Astrocyte (in vitro differentiated cells and primary cell): ENCODE data around the gene PCDHGB6. TPM values are rescaled to one million over a fixed set of nuclear protein-coding genes. Genes with fewer than 3 reads are reported as not detected.

Experiments
- DNase-seq: peaks from one replicate; pipeline ENCODE4 v3.0.0-alpha.2; 2010; ENCODE audit warnings: low read depth
- FAIRE-seq: peaks from 2 replicates; lab custom pipeline; 2011; peaks lifted over from hg19 to GRCh38; lab: Jason Lieb, UNC
- H2AFZ ChIP-seq: 2 replicates; pipeline ENCODE4 v1.6.0; 2012; ENCODE audit warnings: low read depth, low read length, inconsistent platforms
- H3K27ac ChIP-seq: 2 replicates; pipeline ENCODE4 v1.5.1; 2011; ENCODE audit warnings: low read depth, low read length, inconsistent platforms
- H3K27me3 ChIP-seq: 2 replicates; pipeline ENCODE4 v1.6.0; 2011; ENCODE audit warnings: low read length, inconsistent platforms; ENCODE audit not compliant: insufficient read depth
- H3K36me3 ChIP-seq: 2 replicates; pipeline ENCODE4 v1.5.1; 2011; ENCODE audit warnings: low read length, inconsistent platforms; ENCODE audit not compliant: insufficient read depth
- H3K4me1 ChIP-seq: 2 replicates; pipeline ENCODE4 v1.5.1; 2011; ENCODE audit warnings: low read length, inconsistent platforms; ENCODE audit not compliant: insufficient read depth
- H3K4me2 ChIP-seq: 2 replicates; pipeline ENCODE4 v1.6.0; 2012; ENCODE audit warnings: low read length, inconsistent platforms
- H3K4me3 ChIP-seq: 2 replicates; pipeline ENCODE4 v1.5.1; 2011; ENCODE audit warnings: low read depth, mild to moderate bottlenecking, low read length, inconsistent platforms; ENCODE audit not compliant: insufficient read depth
- H3K79me2 ChIP-seq: 2 replicates; pipeline ENCODE4 v1.6.0; 2012; ENCODE audit warnings: mild to moderate bottlenecking, low read length, inconsistent platforms; ENCODE audit not compliant: insufficient read depth
- H3K9ac ChIP-seq: 2 replicates; pipeline ENCODE4 v1.6.0; 2012; ENCODE audit warnings: mild to moderate bottlenecking, low read length, inconsistent platforms
- H3K9me3 ChIP-seq: 2 replicates; pipeline ENCODE4 v1.5.1; 2012; ENCODE audit warnings: low read depth, mild to moderate bottlenecking, low read length, inconsistent platforms; ENCODE audit not compliant: insufficient read depth
- H4K20me1 ChIP-seq: 2 replicates; pipeline ENCODE4 v1.6.0; 2012; ENCODE audit warnings: low read length, inconsistent platforms; ENCODE audit not compliant: insufficient read depth
- H3K27ac Mint-ChIP-seq: one replicate; pipeline ENCODE4 v1.8.0; 2021; ENCODE audit warnings: mild to moderate bottlenecking, mixed read lengths; ENCODE audit not compliant: unreplicated experiment
- H3K27me3 Mint-ChIP-seq: one replicate; pipeline ENCODE4 v1.8.0; 2021; ENCODE audit warnings: low read depth, mixed read lengths; ENCODE audit not compliant: unreplicated experiment
- H3K36me3 Mint-ChIP-seq: one replicate; pipeline ENCODE4 v1.8.0; 2021; ENCODE audit warnings: low read depth, mixed read lengths; ENCODE audit not compliant: unreplicated experiment
- H3K4me1 Mint-ChIP-seq: one replicate; pipeline ENCODE4 v1.8.0; 2021; ENCODE audit warnings: low read depth, mixed read lengths; ENCODE audit not compliant: unreplicated experiment
- H3K4me3 Mint-ChIP-seq: one replicate; pipeline ENCODE4 v1.8.0; 2021; ENCODE audit warnings: mild to moderate bottlenecking, moderate library complexity, mixed read lengths; ENCODE audit not compliant: unreplicated experiment
- H3K9me3 Mint-ChIP-seq: one replicate; pipeline ENCODE4 v1.8.0; 2021; ENCODE audit warnings: mild to moderate bottlenecking, mixed read lengths; ENCODE audit not compliant: unreplicated experiment
- CTCF ChIP-seq: IDR thresholded peaks from 2 replicates; pipeline ENCODE4 v1.5.1; 2011; ENCODE audit warnings: low read depth, mild to moderate bottlenecking, inconsistent platforms, low read length, moderate library complexity; ENCODE audit not compliant: insufficient read depth
- EZH2 ChIP-seq: IDR thresholded peaks from 2 replicates; pipeline ENCODE4 v1.6.1; 2012; ENCODE audit warnings: mild to moderate bottlenecking, low read length, inconsistent platforms; ENCODE audit not compliant: insufficient read depth
- total RNA-seq: library from RNA; stranded (reverse); gene quantifications from 2 replicates; pipeline ENCODE4 v1.2.1, GENCODE V29; 2021

Gene PCDHGB6
- total RNA-seq, 1 donor from 2014 or later: 18.4 TPM

- TF ChIP-seq CTCF (no peak), EZH2 (no peak)
- no peaks in the 10 kb centered on the region for H3K4me1 ChIP-seq
- Mint-ChIP-seq H3K27ac (no peak overlapping the region), H3K4me3 (no peak overlapping the region), H3K36me3 (peaks cover 9% of the 10 kb centered on the region), H3K4me1 (no peaks in the 10 kb centered on the region), H3K9me3 (peaks cover 20% of the 10 kb centered on the region), H3K27me3 (no peaks in the 10 kb centered on the region)
- H3K27ac ChIP-seq: no peak overlapping the region
- no peak for FAIRE-seq
- H3K9ac ChIP-seq: no peak overlapping the region
- H4K20me1 ChIP-seq: no peaks in the 10 kb centered on the region
- no peaks in the 10 kb centered on the region for H3K79me2 ChIP-seq
- no peak for DNase-seq
- no peak overlapping the region for H2AFZ ChIP-seq
- no peak overlapping the region for H3K4me2 ChIP-seq
- H3K36me3 ChIP-seq: no peaks in the 10 kb centered on the region
- peaks cover 18% of the 10 kb centered on the region for H3K27me3 ChIP-seq
- H3K4me3 ChIP-seq: no peak overlapping the region
- peaks cover 52% of the 10 kb centered on the region for H3K9me3 ChIP-seq
Measured at GRCh38 chr5:141366016-141366896, 41.6 kb upstream of the PCDHGB6 start.

GRCh38 chr5:141369994-141370848 lies 37.6 kb upstream of the PCDHGB6 start, which contains the start of gene PCDHGB3:
PCDHGB3 (plus strand) TSS chr5:141370242; CDS start chr5:141370395, 153 bp downstream.
- H3K4me1 Mint-ChIP-seq: no peaks in the 10 kb centered on the region
- TF ChIP-seq CTCF (peak; percentile 38), EZH2 (no peak)
- no peak within 1 kb of the TSS for H3K27ac Mint-ChIP-seq
- H3K36me3 Mint-ChIP-seq: peaks cover 5% of the 10 kb centered on the region
- Histone ChIP-seq H3K9me3 (peaks cover 56% of the 10 kb centered on the region), H3K4me1 (no peaks in the 10 kb centered on the region), H2AFZ (peak within 1 kb of the TSS; percentile 63), H3K36me3 (no peaks in the 10 kb centered on the region), H3K9ac (peak within 1 kb of the TSS; percentile 62), H3K4me2 (peak within 1 kb of the TSS; percentile 81), H4K20me1 (no peaks in the 10 kb centered on the region), H3K4me3 (peak within 1 kb of the TSS; percentile 51), H3K79me2 (no peaks in the 10 kb centered on the region), H3K27ac (no peak within 1 kb of the TSS), H3K27me3 (peaks cover 2% of the 10 kb centered on the region)
- no peak within 1 kb of the TSS for H3K4me3 Mint-ChIP-seq
- no peaks in the 10 kb centered on the region for H3K27me3 Mint-ChIP-seq
- FAIRE-seq (peak; percentile 13), DNase-seq (peak; percentile 39)
- H3K9me3 Mint-ChIP-seq: peaks cover 27% of the 10 kb centered on the region
